ENCODE data around the gene CRK. TPM values are rescaled to one million over a fixed set of nuclear protein-coding genes. Genes with fewer than 3 reads are reported as not detected.

CRK gene
- total RNA-seq, 1 donor from 2014 or later = 83.5 TPM

- Mint-ChIP-seq H3K4me3 (ENCODE audit: unreplicated experiment) (no peak overlapping the region), H3K9me3 (ENCODE audit: unreplicated experiment) (no peaks in the 10 kb centered on the region), H3K27me3 (ENCODE audit: low read depth, unreplicated experiment) (no peaks in the 10 kb centered on the region), H3K36me3 (ENCODE audit: low read depth, unreplicated experiment) (peaks cover 24% of the 10 kb centered on the region), H3K4me1 (ENCODE audit: low read depth, unreplicated experiment) (peaks cover 3% of the 10 kb centered on the region), H3K27ac (ENCODE audit: unreplicated experiment) (no peak overlapping the region)
- H3K79me2 ChIP-seq (ENCODE audit: insufficient read depth, low read length) = no peaks in the 10 kb centered on the region
- no peak for FAIRE-seq
- peaks cover 14% of the 10 kb centered on the region for H3K36me3 ChIP-seq (ENCODE audit: insufficient read depth, low read length)
- peaks cover 35% of the 10 kb centered on the region for H4K20me1 ChIP-seq (ENCODE audit: insufficient read depth, low read length)
- H3K27me3 ChIP-seq (ENCODE audit: insufficient read depth, low read length) = no peaks in the 10 kb centered on the region
- H3K9me3 ChIP-seq (ENCODE audit: insufficient read depth, low read depth, low read length) = no peaks in the 10 kb centered on the region
- no peak overlapping the region for H3K27ac ChIP-seq (ENCODE audit: low read depth, low read length)
- no peak overlapping the region for H3K9ac ChIP-seq (ENCODE audit: low read length)
- TF ChIP-seq EZH2 (IDR thresholded peaks at IDR 0.05; ENCODE audit: insufficient read depth, low read length) (no peak), CTCF (IDR thresholded peaks at IDR 0.05; ENCODE audit: insufficient read depth, low read depth, low read length) (no peak)
- peak; percentile 78 for DNase-seq (ENCODE audit: low read depth)
- no peak overlapping the region for H2AFZ ChIP-seq (ENCODE audit: low read depth, low read length)
- no peak overlapping the region for H3K4me2 ChIP-seq (ENCODE audit: low read length)
- no peaks in the 10 kb centered on the region for H3K4me1 ChIP-seq (ENCODE audit: insufficient read depth, low read length)
- H3K4me3 ChIP-seq (ENCODE audit: insufficient read depth, low read depth, low read length) = no peak overlapping the region
These were observed 13.3 kb upstream of the CRK start for GRCh38 chr17:1469231-1469852.

- Histone ChIP-seq H3K4me3 (ENCODE audit: insufficient read depth, low read depth, low read length) (no peak overlapping the region), H3K4me1 (ENCODE audit: insufficient read depth, low read length) (peaks cover 8% of the 10 kb centered on the region), H3K36me3 (ENCODE audit: insufficient read depth, low read length) (peaks cover 14% of the 10 kb centered on the region), H3K27me3 (ENCODE audit: insufficient read depth, low read length) (no peaks in the 10 kb centered on the region), H3K79me2 (ENCODE audit: insufficient read depth, low read length) (no peaks in the 10 kb centered on the region), H3K9me3 (ENCODE audit: insufficient read depth, low read depth, low read length) (no peaks in the 10 kb centered on the region), H4K20me1 (ENCODE audit: insufficient read depth, low read length) (peaks cover 29% of the 10 kb centered on the region), H3K9ac (ENCODE audit: low read length) (no peak overlapping the region), H3K27ac (ENCODE audit: low read depth, low read length) (no peak overlapping the region), H3K4me2 (ENCODE audit: low read length) (no peak overlapping the region), H2AFZ (ENCODE audit: low read depth, low read length) (no peak overlapping the region)
- peaks cover 3% of the 10 kb centered on the region for H3K4me1 Mint-ChIP-seq (ENCODE audit: low read depth, unreplicated experiment)
- DNase-seq (ENCODE audit: low read depth) (no peak), FAIRE-seq (no peak)
- no peaks in the 10 kb centered on the region for H3K9me3 Mint-ChIP-seq (ENCODE audit: unreplicated experiment)
- peaks cover 24% of the 10 kb centered on the region for H3K36me3 Mint-ChIP-seq (ENCODE audit: low read depth, unreplicated experiment)
- H3K27me3 Mint-ChIP-seq (ENCODE audit: low read depth, unreplicated experiment) = no peaks in the 10 kb centered on the region
- no peak overlapping the region for H3K27ac Mint-ChIP-seq (ENCODE audit: unreplicated experiment)
- TF ChIP-seq EZH2 (IDR thresholded peaks at IDR 0.05; ENCODE audit: insufficient read depth, low read length) = no peak
- no peak for TF ChIP-seq CTCF (IDR thresholded peaks at IDR 0.05; ENCODE audit: insufficient read depth, low read depth, low read length)
- H3K4me3 Mint-ChIP-seq (ENCODE audit: unreplicated experiment) = no peak overlapping the region
These were observed 12.0 kb upstream of the CRK start for GRCh38 chr17:1467898-1468492.

- DNase-seq (ENCODE audit: low read depth) = no peak
- H3K36me3 Mint-ChIP-seq (ENCODE audit: low read depth, unreplicated experiment) = peaks cover 27% of the 10 kb centered on the region
- no peaks in the 10 kb centered on the region for H3K9me3 ChIP-seq (ENCODE audit: insufficient read depth, low read depth, low read length)
- H3K27ac Mint-ChIP-seq (ENCODE audit: unreplicated experiment) = no peak overlapping the region
- H3K36me3 ChIP-seq (ENCODE audit: insufficient read depth, low read length) = peaks cover 11% of the 10 kb centered on the region
- no peaks in the 10 kb centered on the region for H3K9me3 Mint-ChIP-seq (ENCODE audit: unreplicated experiment)
- TF ChIP-seq CTCF (IDR thresholded peaks at IDR 0.05; ENCODE audit: insufficient read depth, low read depth, low read length) (no peak), EZH2 (IDR thresholded peaks at IDR 0.05; ENCODE audit: insufficient read depth, low read length) (no peak)
- H3K27me3 ChIP-seq (ENCODE audit: insufficient read depth, low read length) = no peaks in the 10 kb centered on the region
- H3K9ac ChIP-seq (ENCODE audit: low read length) = no peak overlapping the region
- no peak overlapping the region for H3K4me2 ChIP-seq (ENCODE audit: low read length)
- peaks cover 26% of the 10 kb centered on the region for H4K20me1 ChIP-seq (ENCODE audit: insufficient read depth, low read length)
- peaks cover 3% of the 10 kb centered on the region for H3K4me1 Mint-ChIP-seq (ENCODE audit: low read depth, unreplicated experiment)
- no peak overlapping the region for H3K4me3 ChIP-seq (ENCODE audit: insufficient read depth, low read depth, low read length)
- no peaks in the 10 kb centered on the region for H3K79me2 ChIP-seq (ENCODE audit: insufficient read depth, low read length)
- peaks cover 13% of the 10 kb centered on the region for H3K4me1 ChIP-seq (ENCODE audit: insufficient read depth, low read length)
- H3K27me3 Mint-ChIP-seq (ENCODE audit: low read depth, unreplicated experiment) = no peaks in the 10 kb centered on the region
- no peak for FAIRE-seq
- H3K4me3 Mint-ChIP-seq (ENCODE audit: unreplicated experiment) = no peak overlapping the region
- H3K27ac ChIP-seq (ENCODE audit: low read depth, low read length) = no peak overlapping the region
- H2AFZ ChIP-seq (ENCODE audit: low read depth, low read length) = no peak overlapping the region
These were observed 11.2 kb upstream of the CRK start for GRCh38 chr17:1467258-1467657.

Measured in astrocyte (in vitro differentiated cells and primary cell).